Skeletal muscle tissue (tissue), 4 donors: ENCODE results near the gene RELA. TPM values are rescaled to one million over a fixed set of nuclear protein-coding genes. Genes with fewer than 3 reads are reported as not detected.
"Not testable (repeated sequence)": the region's sequence is repeated elsewhere in the genome, so short reads cannot be mapped to it uniquely, and the experiment has no call there.

ENCODE experiments used
- H3K27ac ChIP-seq: one replicate; pipeline ENCODE4 v1.7.0; 2013; ENCODE audit warnings: mild to moderate bottlenecking, low read depth, low read length, inconsistent platforms
- H3K27me3 ChIP-seq, 3 donors: one replicate each; pipeline ENCODE4 v1.7.0; 2013; ENCODE audit warnings: low read length in 3 of 3; ENCODE audit not compliant: control insufficient read depth in 3 of 3, insufficient read depth in 3 of 3
- H3K36me3 ChIP-seq, 3 donors: one replicate each; pipeline ENCODE4 v1.7.0; 2013; ENCODE audit warnings: low read length in 3 of 3; ENCODE audit not compliant: control insufficient read depth in 3 of 3, insufficient read depth in 3 of 3
- H3K4me1 ChIP-seq, 3 donors: one replicate each; pipeline ENCODE4 v1.7.0; 2013; ENCODE audit warnings: low read length in 3 of 3, mild to moderate bottlenecking in 3 of 3; ENCODE audit not compliant: control insufficient read depth in 3 of 3, insufficient read depth in 3 of 3
- H3K4me3 ChIP-seq, 3 donors: one replicate each; pipeline ENCODE4 v1.7.0; 2013; ENCODE audit warnings: low read length in 3 of 3
- H3K9ac ChIP-seq, 3 donors: one replicate each; pipeline ENCODE4 v1.7.0; 2013; ENCODE audit warnings: low read length in 3 of 3, mild to moderate bottlenecking in 3 of 3, moderate library complexity in 2 of 3, low read depth in 1 of 3
- H3K9me3 ChIP-seq, 3 donors: one replicate each; pipeline ENCODE4 v1.7.0; 2013; ENCODE audit warnings: low read length in 3 of 3; ENCODE audit not compliant: control insufficient read depth in 3 of 3
- total RNA-seq: library from RNA; depleted of rRNA; stranded (reverse); fragments of >200 nt; gene quantifications from one replicate; pipeline ENCODE4 v1.2.3, GENCODE V29; 2014
- donor health status: Osteomylitis.

The RELA gene
- 13.0 TPM for total RNA-seq

- Histone ChIP-seq H3K9me3 (no peaks in the 10 kb centered on the region), H3K27ac (peak within 1 kb of the TSS; percentile 98), H3K9ac (peak within 1 kb of the TSS; percentile 97 to 99 (median 97)), H3K4me3 (peak within 1 kb of the TSS; percentile 86 to 97 (median 95)), H3K4me1 (peaks cover 14 to 23% (median 19%) of the 10 kb centered on the region in 3 donors), H3K36me3 (peaks cover 31 to 35% (median 32%) of the 10 kb centered on the region in 3 donors), H3K27me3 (no peaks in the 10 kb centered on the region)
These were observed at the start of gene RELA for GRCh38 chr11:65662799-65663638. Gene RELA, minus strand, starts transcription at chr11:65662916. Its CDS starts 84 bp downstream, at chr11:65662832.

- peak within 1 kb of the TSS; percentile 100 for H3K27ac ChIP-seq
- H3K4me1 ChIP-seq, result peaks cover 13 to 24% (median 13%) of the 10 kb centered on the region in 3 donors
- no peaks in the 10 kb centered on the region for H3K9me3 ChIP-seq
These were observed 49.3 kb upstream of the RELA start, which contains the start of gene KAT5 for GRCh38 chr11:65711785-65712632. Gene KAT5, plus strand, starts transcription at chr11:65712252. Its CDS starts 16 bp downstream, at chr11:65712268.

GRCh38 chr11:65710421-65710820, 47.7 kb upstream of the RELA start:
- Histone ChIP-seq H3K9ac (no peak overlapping the region), H3K4me3 (no peak overlapping the region), H3K4me1 (peaks cover 14 to 29% (median 17%) of the 10 kb centered on the region in 3 donors), H3K9me3 (no peaks in the 10 kb centered on the region), H3K27me3 (no peaks in the 10 kb centered on the region), H3K36me3 (peaks cover 23 to 28% (median 26%) of the 10 kb centered on the region in 3 donors), H3K27ac (no peak overlapping the region)

More at GRCh38 chr11:65711785-65712632, 49.3 kb upstream of the RELA start, which contains the start of gene KAT5:
- Histone ChIP-seq H3K4me3 (peak within 1 kb of the TSS; percentile 86 to 97 (median 93)), H3K9ac (peak within 1 kb of the TSS; percentile 81 to 95 (median 94)), H3K27me3 (no peaks in the 10 kb centered on the region), H3K36me3 (peaks cover 37 to 44% (median 40%) of the 10 kb centered on the region in 3 donors)

GRCh38 chr11:65709661-65710060, 46.9 kb upstream of the RELA start:
- Histone ChIP-seq H3K9ac (no peak overlapping the region), H3K27ac (no peak overlapping the region), H3K4me3 (no peak overlapping the region), H3K27me3 (no peaks in the 10 kb centered on the region), H3K4me1 (peaks cover 14 to 26% (median 17%) of the 10 kb centered on the region in 3 donors), H3K9me3 (no peaks in the 10 kb centered on the region), H3K36me3 (peaks cover 17 to 21% (median 20%) of the 10 kb centered on the region in 3 donors)

- Histone ChIP-seq H3K36me3 (peaks cover 6 to 8% (median 7%) of the 10 kb centered on the region in 3 donors), H3K4me3 (no peak overlapping the region), H3K27me3 (no peaks in the 10 kb centered on the region), H3K4me1 (peaks cover 14 to 17% (median 16%) of the 10 kb centered on the region in 3 donors), H3K9ac (no peak overlapping the region), H3K9me3 (no peaks in the 10 kb centered on the region), H3K27ac (no peak overlapping the region)
These were observed 45.7 kb upstream of the RELA start for GRCh38 chr11:65708451-65708850.

- H3K36me3 ChIP-seq, H3K4me3 ChIP-seq, H3K4me1 ChIP-seq, H3K9me3 ChIP-seq, H3K9ac ChIP-seq, H3K27ac ChIP-seq, H3K27me3 ChIP-seq: not testable (repeated sequence)
These were observed 44.3 kb upstream of the RELA start for GRCh38 chr11:65707002-65707401.

GRCh38 chr11:65706303-65706763, 43.6 kb upstream of the RELA start:
- peak overlapping the region; percentile 57 to 63 (median 61) for H3K4me3 ChIP-seq
- H3K27ac ChIP-seq, H3K27me3 ChIP-seq, H3K36me3 ChIP-seq, H3K4me1 ChIP-seq, H3K9me3 ChIP-seq: not testable (repeated sequence)
- H3K9ac ChIP-seq, result peak overlapping the region; percentile 51 to 72 (median 53)

GRCh38 chr11:65703846-65704245, 41.1 kb upstream of the RELA start:
- Histone ChIP-seq H3K9ac (no peak overlapping the region), H3K27me3 (peaks cover 0 to 4% (median 0%) of the 10 kb centered on the region in 3 donors), H3K27ac (no peak overlapping the region), H3K4me3 (no peak overlapping the region), H3K4me1 (peaks cover 4 to 5% (median 4%) of the 10 kb centered on the region in 3 donors), H3K9me3 (no peaks in the 10 kb centered on the region), H3K36me3 (no peaks in the 10 kb centered on the region)

GRCh38 chr11:65701686-65702085, 39.0 kb upstream of the RELA start:
- Histone ChIP-seq H3K36me3 (no peaks in the 10 kb centered on the region), H3K4me3 (no peak overlapping the region), H3K9me3 (no peaks in the 10 kb centered on the region), H3K27ac (no peak overlapping the region), H3K4me1 (peaks cover 3 to 4% (median 4%) of the 10 kb centered on the region in 3 donors), H3K9ac (no peak overlapping the region), H3K27me3 (peaks cover 0 to 4% (median 0%) of the 10 kb centered on the region in 3 donors)
